Ureter (tissue), 1 donor: ENCODE results near the gene IGFL1. TPM values are rescaled to one million over a fixed set of nuclear protein-coding genes. Genes with fewer than 3 reads are reported as not detected.
"Not testable (repeated sequence)": the region's sequence is repeated elsewhere in the genome, so short reads cannot be mapped to it uniquely, and the experiment has no call there.

Experiments
- DNase-seq: peaks from one replicate; pipeline ENCODE4 v3.0.0-alpha.2; 2020; ENCODE audit warnings: low spot score
- total RNA-seq: library from RNA; stranded (reverse); gene quantifications from one replicate; pipeline ENCODE4 v1.2.4, GENCODE V29; 2023
- donor health status: DM: yes; HTN: yes; CAD: no.

IGFL1 gene
- total RNA-seq, 1 donor from 2014 or later: 1.9 TPM

GRCh38 chr19:46270521-46271256 is 41.1 kb downstream of the IGFL1 start:
- no peak for DNase-seq

- DNase-seq: no peak
Observed at GRCh38 chr19:46271481-46272197, 42.1 kb downstream of the IGFL1 start.

- not testable (repeated sequence) for DNase-seq
Observed at GRCh38 chr19:46273931-46274330, 44.4 kb downstream of the IGFL1 start.

GRCh38 chr19:46279177-46279576 is 49.6 kb downstream of the IGFL1 start:
- no peak for DNase-seq

Other genes starting within 250 kb of the IGFL1 start
- gene CCDC61, start 234.3 kb upstream of the IGFL1 start, total RNA-seq: 28.8 TPM
- not detected for gene PGLYRP1, start 206.7 kb upstream of the IGFL1 start, total RNA-seq
- not detected for gene IGFL4, start 188.7 kb upstream of the IGFL1 start, total RNA-seq
- not detected for gene IGFL3, start 105.1 kb upstream of the IGFL1 start, total RNA-seq
- not detected for gene IGFL2, start 81.5 kb upstream of the IGFL1 start, total RNA-seq
- 108 TPM for gene HIF3A, start 67.3 kb downstream of the IGFL1 start, total RNA-seq
- 91.3 TPM for gene PPP5C, start 117.3 kb downstream of the IGFL1 start, total RNA-seq
- gene CCDC8, start 183.8 kb downstream of the IGFL1 start, total RNA-seq: 10.7 TPM
- 0.23 TPM for gene PNMA8C, start 199.2 kb downstream of the IGFL1 start, total RNA-seq
- 6.4 TPM for gene PNMA8A, start 241.8 kb downstream of the IGFL1 start, total RNA-seq